ENCODE measurements around the gene ITGAL. TPM values are rescaled to one million over a fixed set of nuclear protein-coding genes. Genes with fewer than 3 reads are reported as not detected.

The ITGAL gene
- total and polyA plus RNA-seq, 8 donors: 2.9 to 60.2 (median 5.6) TPM

DNA sequence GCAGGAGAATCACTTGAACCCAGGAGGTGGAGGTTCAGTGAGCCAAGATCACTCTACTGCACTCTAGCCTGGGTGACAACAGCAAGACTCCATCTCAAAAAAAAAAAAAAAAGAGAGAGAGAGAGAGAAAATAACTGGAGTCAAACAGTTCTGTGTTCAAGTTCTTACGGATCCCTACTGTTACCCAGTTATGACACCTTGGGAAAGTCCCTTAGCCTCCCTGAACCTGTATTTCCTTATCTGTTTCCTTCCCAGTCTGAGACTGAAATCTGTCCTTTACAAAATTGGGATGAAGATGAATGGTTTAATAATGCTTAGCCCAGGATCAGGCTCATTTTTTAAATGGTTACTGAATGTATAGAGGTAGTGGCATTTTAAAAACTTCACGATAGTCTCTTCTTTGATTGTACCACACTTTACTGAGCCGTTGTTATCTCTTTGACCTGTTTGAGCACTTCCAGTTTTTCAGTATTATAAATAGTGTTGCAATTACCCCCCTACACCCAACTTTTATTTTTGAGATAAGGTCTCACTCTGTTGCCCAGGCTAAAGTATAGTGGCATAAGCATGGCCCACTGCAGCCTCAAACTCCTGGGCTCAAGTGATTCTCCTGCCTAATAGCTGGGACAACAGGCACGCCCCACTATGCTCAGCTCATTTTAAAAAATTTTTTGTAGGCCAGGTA, 36.7 kb downstream of the ITGAL start:
- Histone ChIP-seq H3K36me3 (peaks cover 0 to 97% of the 10 kb centered on the region in 2 donors), H3K4me1 (no peaks in the 10 kb centered on the region), H3K9me3 (no peaks in the 10 kb centered on the region), H3K4me3 (no peak overlapping the region), H3K27ac (no peak overlapping the region), H3K27me3 (no peaks in the 10 kb centered on the region)
- ATAC-seq (no peak), DNase-seq (no peak)
- TF ChIP-seq, protein P1, sequence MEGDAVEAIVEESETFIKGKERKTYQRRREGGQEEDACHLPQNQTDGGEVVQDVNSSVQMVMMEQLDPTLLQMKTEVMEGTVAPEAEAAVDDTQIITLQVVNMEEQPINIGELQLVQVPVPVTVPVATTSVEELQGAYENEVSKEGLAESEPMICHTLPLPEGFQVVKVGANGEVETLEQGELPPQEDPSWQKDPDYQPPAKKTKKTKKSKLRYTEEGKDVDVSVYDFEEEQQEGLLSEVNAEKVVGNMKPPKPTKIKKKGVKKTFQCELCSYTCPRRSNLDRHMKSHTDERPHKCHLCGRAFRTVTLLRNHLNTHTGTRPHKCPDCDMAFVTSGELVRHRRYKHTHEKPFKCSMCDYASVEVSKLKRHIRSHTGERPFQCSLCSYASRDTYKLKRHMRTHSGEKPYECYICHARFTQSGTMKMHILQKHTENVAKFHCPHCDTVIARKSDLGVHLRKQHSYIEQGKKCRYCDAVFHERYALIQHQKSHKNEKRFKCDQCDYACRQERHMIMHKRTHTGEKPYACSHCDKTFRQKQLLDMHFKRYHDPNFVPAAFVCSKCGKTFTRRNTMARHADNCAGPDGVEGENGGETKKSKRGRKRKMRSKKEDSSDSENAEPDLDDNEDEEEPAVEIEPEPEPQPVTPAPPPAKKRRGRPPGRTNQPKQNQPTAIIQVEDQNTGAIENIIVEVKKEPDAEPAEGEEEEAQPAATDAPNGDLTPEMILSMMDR (IDR thresholded peaks at IDR 0.05): no peak
- intact Hi-C loops (cut with DNase I): no loop called here

DNA sequence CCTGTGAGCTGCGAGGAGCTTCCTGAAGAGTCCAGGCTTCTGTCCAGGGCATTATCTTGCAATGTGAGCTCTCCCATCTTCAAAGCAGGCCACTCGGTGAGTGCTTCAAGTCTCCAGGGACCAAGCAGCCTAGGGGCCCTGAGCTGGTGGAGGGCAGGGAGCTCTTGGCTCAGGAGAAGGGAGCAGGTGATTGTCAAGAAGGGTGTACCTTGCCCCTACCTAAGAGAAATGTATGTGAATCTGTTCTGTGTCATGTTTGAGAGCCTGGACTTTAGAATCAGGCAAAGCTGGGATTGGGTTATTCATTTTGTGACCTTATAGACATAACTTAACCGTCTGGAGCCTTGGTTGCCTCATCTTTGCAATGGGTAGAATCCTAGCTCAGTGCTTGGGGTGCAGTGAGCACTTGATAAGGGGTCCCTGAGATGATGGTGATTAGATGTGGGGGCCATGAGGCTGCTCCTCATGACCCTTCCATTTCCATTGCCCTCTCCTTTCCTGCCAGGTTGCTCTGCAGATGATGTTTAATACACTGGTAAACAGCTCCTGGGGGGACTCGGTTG, 37.9 kb downstream of the ITGAL start:
- no peaks in the 10 kb centered on the region for H3K27me3 ChIP-seq
- intact Hi-C loops (cut with DNase I): no loop called here
- H3K4me1 ChIP-seq: no peaks in the 10 kb centered on the region
- H3K4me3 ChIP-seq: no peak overlapping the region
- TF ChIP-seq, protein P1 (IDR thresholded peaks at IDR 0.05): no peak
- DNase-seq (no peak), ATAC-seq (no peak)
- peaks cover 0 to 97% of the 10 kb centered on the region in 2 donors for H3K36me3 ChIP-seq
- no peaks in the 10 kb centered on the region for H3K9me3 ChIP-seq
- H3K27ac ChIP-seq: no peak overlapping the region

DNA sequence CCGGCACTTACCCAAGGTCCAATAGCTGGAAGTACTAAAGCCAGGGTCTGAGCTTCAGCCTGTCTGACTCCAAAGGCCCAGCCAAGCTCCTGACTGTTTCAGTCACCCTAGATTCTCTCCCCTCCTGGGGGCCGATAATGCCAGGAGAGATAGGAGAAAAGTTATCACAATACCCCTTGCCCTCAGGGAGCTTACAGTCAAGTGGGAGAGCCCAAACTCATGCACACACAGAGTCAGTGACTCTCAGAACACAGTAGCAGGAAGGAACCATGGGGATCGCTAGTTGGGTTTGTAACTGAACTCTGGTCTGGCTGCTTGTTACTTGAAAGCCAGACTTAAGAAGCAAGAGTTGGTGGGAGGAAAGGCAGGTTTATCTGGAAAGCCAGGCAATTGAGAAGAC, 39.0 kb downstream of the ITGAL start:
- no peak overlapping the region for H3K4me3 ChIP-seq
- peaks cover 0 to 99% of the 10 kb centered on the region in 2 donors for H3K36me3 ChIP-seq
- no peak overlapping the region for H3K27ac ChIP-seq
- H3K27me3 ChIP-seq: no peaks in the 10 kb centered on the region
- TF ChIP-seq, protein P1 (IDR thresholded peaks at IDR 0.05): no peak
- ATAC-seq (no peak), DNase-seq (no peak)
- intact Hi-C loops (cut with DNase I): no loop called here
- H3K4me1 ChIP-seq: no peaks in the 10 kb centered on the region
- H3K9me3 ChIP-seq: no peaks in the 10 kb centered on the region

DNA sequence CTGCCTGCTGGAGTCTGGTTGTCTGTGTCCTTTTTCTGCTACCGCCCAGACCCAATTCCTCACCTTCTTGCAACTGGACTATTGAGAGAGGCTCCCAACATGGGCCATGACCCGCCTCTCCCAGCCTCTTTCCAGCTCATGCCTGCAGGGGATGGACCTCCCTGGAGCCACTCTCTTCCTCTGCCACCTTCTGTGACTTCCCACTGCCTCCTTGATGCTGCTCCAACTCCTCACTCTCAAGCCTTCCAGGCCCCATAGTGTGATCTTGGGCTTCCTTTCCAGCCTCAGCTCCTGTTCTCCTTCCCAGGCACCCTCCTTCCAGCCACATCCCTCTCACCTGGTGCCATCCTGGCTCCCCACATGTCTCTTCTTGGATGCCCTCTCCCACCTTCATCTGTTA, 42.7 kb downstream of the ITGAL start:
- Histone ChIP-seq H3K27ac (no peak overlapping the region), H3K9me3 (no peaks in the 10 kb centered on the region), H3K4me3 (no peak overlapping the region), H3K36me3 (peaks cover 0 to 100% of the 10 kb centered on the region in 2 donors), H3K27me3 (no peaks in the 10 kb centered on the region), H3K4me1 (no peaks in the 10 kb centered on the region)
- ATAC-seq (no peak), DNase-seq (no peak)
- intact Hi-C loops (cut with DNase I): no loop called here
- TF ChIP-seq, protein P1 (IDR thresholded peaks at IDR 0.05): no peak

DNA sequence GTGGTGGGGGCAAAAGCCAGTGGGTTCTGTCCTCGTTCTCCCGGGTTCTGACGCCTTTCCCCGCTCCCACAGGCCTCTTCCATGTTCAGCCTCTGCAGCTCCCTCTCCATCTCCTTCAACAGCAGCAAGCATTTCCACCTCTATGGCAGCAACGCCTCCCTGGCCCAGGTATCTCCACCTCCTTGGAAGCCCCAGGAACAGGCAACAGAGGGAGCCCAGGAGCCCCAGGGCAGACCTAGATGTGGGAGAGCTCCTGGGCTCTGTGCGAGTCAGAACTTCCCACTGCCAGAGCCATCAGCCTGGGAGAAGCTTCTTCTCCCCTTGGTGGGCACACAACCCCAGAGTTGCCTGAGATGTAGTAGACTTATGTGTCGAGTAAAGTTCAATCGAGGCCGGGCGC, 46.0 kb downstream of the ITGAL start:
- H3K27me3 ChIP-seq: no peaks in the 10 kb centered on the region
- ATAC-seq (no peak), DNase-seq (no peak)
- H3K27ac ChIP-seq: no peak overlapping the region
- intact Hi-C loops (cut with DNase I): no loop called here
- TF ChIP-seq, protein P1 (IDR thresholded peaks at IDR 0.05): no peak
- H3K9me3 ChIP-seq: no peaks in the 10 kb centered on the region
- no peaks in the 10 kb centered on the region for H3K4me1 ChIP-seq
- H3K36me3 ChIP-seq: peaks cover 0 to 87% of the 10 kb centered on the region in 2 donors
- no peak overlapping the region for H3K4me3 ChIP-seq
